Esophagus squamous epithelium (tissue), 4 donors: Measurements from ENCODE around the gene DNMT3A.

Experiments
- POLR2A ChIP-seq, 4 donors: fragments of 450-650 bp; IDR thresholded peaks; one replicate each; pipeline ENCODE4 v1.6.1; 2017; ENCODE audit warnings: antibody characterized with exemption in 4 of 4, mild to moderate bottlenecking in 4 of 4, moderate library complexity in 3 of 4
- TF ChIP-seq, protein P1 (sequence below), 6 experiments: fragments of 450-650 bp in 4 of 6; fragments of 200-600 bp in 2 of 6; sonication (generic) in 2 of 6; IDR thresholded peaks; one replicate each; pipeline ENCODE4 v1.5.1; 2016 to 2019; ENCODE audit warnings: antibody characterized with exemption in 6 of 6, mild to moderate bottlenecking in 4 of 6, moderate library complexity in 4 of 6

- no peak for TF ChIP-seq POLR2A (IDR thresholded peaks at IDR 0.05)
- TF ChIP-seq, protein P1, sequence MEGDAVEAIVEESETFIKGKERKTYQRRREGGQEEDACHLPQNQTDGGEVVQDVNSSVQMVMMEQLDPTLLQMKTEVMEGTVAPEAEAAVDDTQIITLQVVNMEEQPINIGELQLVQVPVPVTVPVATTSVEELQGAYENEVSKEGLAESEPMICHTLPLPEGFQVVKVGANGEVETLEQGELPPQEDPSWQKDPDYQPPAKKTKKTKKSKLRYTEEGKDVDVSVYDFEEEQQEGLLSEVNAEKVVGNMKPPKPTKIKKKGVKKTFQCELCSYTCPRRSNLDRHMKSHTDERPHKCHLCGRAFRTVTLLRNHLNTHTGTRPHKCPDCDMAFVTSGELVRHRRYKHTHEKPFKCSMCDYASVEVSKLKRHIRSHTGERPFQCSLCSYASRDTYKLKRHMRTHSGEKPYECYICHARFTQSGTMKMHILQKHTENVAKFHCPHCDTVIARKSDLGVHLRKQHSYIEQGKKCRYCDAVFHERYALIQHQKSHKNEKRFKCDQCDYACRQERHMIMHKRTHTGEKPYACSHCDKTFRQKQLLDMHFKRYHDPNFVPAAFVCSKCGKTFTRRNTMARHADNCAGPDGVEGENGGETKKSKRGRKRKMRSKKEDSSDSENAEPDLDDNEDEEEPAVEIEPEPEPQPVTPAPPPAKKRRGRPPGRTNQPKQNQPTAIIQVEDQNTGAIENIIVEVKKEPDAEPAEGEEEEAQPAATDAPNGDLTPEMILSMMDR (IDR thresholded peaks at IDR 0.05) = no peak
These were observed 33.1 kb upstream of the DNMT3A start for GRCh38 chr2:25374827-25375226.
